IMR-90 (cell line): ENCODE data around the gene SPEF2.

Experiments used
- CEBPB ChIP-seq: IDR thresholded peaks from 2 replicates; pipeline ENCODE4 v1.6.1; 2012; ENCODE audit warnings: low read depth, low read length, improper control_type of control experiment
- CHD1 ChIP-seq: IDR thresholded peaks from 2 replicates; pipeline ENCODE4 v1.6.1; 2012; ENCODE audit warnings: low read depth, low read length, improper control_type of control experiment
- CTCF ChIP-seq: conservative IDR thresholded peaks from 2 replicates; pipeline ENCODE4 v1.5.1; 2012; ENCODE audit warnings: mild to moderate bottlenecking, low read depth, low read length, improper control_type of control experiment
- MAFK ChIP-seq: IDR thresholded peaks from 2 replicates; pipeline ENCODE4 v1.6.1; 2012; ENCODE audit warnings: low read depth, low read length, improper control_type of control experiment
- MXI1 ChIP-seq: IDR thresholded peaks from 2 replicates; pipeline ENCODE4 v1.6.1; 2012; ENCODE audit warnings: low read depth, mild to moderate bottlenecking, low read length, moderate library complexity, borderline replicate concordance
- POLR2A ChIP-seq: IDR thresholded peaks from 2 replicates; pipeline ENCODE4 v1.6.1; 2012; ENCODE audit warnings: mild to moderate bottlenecking, low read depth, low read length
- RAD21 ChIP-seq: IDR thresholded peaks from 2 replicates; pipeline ENCODE4 v1.6.1; 2012; ENCODE audit warnings: low read length, improper control_type of control experiment
- RCOR1 ChIP-seq: IDR thresholded peaks from 2 replicates; pipeline ENCODE4 v1.6.1; 2012; ENCODE audit warnings: mild to moderate bottlenecking, low read length, improper control_type of control experiment; ENCODE audit not compliant: insufficient replicate concordance
- RFX5 ChIP-seq: IDR thresholded peaks from 2 replicates; pipeline ENCODE4 v1.8.0; 2012; ENCODE audit warnings: low read depth, mild to moderate bottlenecking, low read length, moderate library complexity

DNA sequence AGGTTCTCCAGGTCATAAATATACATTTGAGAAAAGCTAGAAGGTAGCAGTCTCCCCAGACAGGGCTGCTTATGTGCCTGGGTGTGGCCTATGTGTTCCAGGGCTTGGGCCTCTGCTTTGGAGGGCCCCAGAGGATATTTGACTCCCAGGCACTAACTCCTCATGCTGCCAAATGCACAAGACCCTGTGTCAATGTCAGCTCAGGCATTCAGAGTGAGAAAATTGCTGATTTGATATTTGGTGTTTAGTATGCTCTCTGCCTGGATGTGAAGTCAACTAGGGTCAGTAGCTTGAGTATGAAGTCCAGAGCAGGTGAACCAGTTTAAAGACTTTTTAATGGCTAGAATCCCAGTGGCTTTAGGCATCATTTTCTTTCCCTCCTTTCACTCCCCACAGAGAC, 181.5 kb downstream of the SPEF2 start:
- TF ChIP-seq CTCF (no peak), CEBPB (no peak), RFX5 (no peak), RCOR1 (no peak), CHD1 (no peak), POLR2A (no peak), MXI1 (no peak), RAD21 (no peak), MAFK (no peak)
